GM19099 (cell line): ENCODE measurements around the gene IL21R.
A peak's percentile ranks its signal among the peaks of the same experiment; 100 is the strongest.

Experiments used
- POLR2A ChIP-seq: IDR thresholded peaks from 3 replicates; pipeline ENCODE4 v1.6.1; 2011; ENCODE audit warnings: low read depth; ENCODE audit not compliant: insufficient read length; ENCODE audit errors: extremely low read depth

Gene IL21R

GRCh38 chr16:27441276-27441675 is 39.3 kb downstream of the IL21R start:
- TF ChIP-seq POLR2A, result no peak

DNA sequence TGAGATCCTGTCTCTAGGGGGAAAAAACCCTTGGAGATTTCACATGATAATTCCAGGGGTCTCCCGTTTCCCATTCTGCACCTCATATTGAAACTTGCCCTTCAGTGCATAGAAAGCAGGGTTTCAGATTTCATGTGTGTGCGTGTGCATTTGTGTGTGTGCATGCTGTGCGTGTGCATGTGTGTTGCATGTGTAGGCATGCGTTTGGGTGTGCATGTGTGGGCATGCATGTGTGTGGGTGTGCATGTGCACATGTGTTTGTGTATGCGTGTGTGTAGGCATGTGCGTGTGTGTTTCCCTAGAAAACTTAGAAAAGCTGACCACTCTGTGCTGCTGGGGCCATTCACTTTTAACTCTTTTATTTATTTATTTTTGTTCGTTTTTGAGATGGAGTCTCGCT is 40.0 kb downstream of the IL21R start:
- TF ChIP-seq POLR2A, result no peak

GRCh38 chr16:27444015-27444414 is 42.0 kb downstream of the IL21R start:
- TF ChIP-seq POLR2A, result no peak

- no peak for TF ChIP-seq POLR2A
Observed at GRCh38 chr16:27444470-27444869, 42.5 kb downstream of the IL21R start.

- no peak for TF ChIP-seq POLR2A
Observed at GRCh38 chr16:27445502-27446175, 43.7 kb downstream of the IL21R start.

DNA sequence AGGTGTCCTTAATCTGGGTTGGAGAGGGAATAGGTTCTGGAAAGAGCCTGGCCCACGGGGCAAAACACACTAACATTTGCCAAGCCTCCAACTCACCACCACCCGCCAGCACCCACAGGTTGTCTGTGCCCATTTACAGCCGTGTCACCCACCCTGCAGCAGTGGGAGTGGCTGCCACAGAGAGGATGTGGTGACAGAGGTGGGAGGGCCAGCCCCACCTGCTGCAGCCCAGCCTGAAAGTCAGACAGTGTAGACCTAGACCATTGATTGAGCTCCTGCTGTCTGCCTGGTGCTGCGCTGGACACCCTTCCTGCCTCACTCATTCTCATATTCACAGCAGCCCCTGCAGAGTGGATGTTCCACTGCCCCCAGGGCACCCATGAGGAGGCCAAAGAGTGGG is 44.7 kb downstream of the IL21R start:
- TF ChIP-seq POLR2A, result no peak

DNA sequence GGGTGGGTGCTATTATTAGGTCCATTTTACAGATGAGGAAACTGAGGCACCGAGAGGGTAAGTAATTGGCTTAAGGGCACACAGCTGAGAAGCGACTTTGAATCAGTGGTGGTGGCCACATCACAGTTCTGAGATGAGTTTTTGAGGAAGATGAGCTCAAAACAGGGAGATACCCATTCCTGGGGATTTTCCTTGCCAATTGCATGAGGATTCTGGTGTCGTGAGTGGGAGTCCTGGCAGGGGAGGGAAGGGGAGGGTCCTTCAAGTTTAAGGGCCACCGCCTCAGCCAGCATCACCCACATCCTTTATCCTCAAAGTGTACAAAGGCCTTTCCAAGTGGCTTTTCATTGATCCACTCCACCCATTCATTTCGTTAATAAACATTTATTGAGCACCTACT is 45.3 kb downstream of the IL21R start:
- TF ChIP-seq POLR2A, result no peak

GRCh38 chr16:27448532-27449433 is 46.8 kb downstream of the IL21R start:
- TF ChIP-seq POLR2A, result no peak

GRCh38 chr16:27449434-27450195 is 47.6 kb downstream of the IL21R start:
- peak; percentile 15 for TF ChIP-seq POLR2A

DNA sequence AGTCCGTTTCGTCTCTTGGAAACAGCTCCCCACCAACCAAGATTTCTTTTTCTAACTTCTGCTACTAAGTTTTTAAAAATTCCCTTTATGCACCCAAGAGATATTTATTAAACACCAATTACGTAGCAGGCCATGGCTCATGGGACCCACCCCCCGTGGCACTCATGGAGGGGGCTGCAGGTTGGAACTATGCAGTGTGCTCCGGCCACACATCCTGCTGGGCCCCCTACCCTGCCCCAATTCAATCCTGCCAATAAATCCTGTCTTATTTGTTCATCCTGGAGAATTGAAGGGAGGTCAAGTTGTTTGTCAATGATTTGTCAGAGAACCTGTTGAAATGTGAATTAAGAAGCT is 48.2 kb downstream of the IL21R start:
- no peak for TF ChIP-seq POLR2A

DNA sequence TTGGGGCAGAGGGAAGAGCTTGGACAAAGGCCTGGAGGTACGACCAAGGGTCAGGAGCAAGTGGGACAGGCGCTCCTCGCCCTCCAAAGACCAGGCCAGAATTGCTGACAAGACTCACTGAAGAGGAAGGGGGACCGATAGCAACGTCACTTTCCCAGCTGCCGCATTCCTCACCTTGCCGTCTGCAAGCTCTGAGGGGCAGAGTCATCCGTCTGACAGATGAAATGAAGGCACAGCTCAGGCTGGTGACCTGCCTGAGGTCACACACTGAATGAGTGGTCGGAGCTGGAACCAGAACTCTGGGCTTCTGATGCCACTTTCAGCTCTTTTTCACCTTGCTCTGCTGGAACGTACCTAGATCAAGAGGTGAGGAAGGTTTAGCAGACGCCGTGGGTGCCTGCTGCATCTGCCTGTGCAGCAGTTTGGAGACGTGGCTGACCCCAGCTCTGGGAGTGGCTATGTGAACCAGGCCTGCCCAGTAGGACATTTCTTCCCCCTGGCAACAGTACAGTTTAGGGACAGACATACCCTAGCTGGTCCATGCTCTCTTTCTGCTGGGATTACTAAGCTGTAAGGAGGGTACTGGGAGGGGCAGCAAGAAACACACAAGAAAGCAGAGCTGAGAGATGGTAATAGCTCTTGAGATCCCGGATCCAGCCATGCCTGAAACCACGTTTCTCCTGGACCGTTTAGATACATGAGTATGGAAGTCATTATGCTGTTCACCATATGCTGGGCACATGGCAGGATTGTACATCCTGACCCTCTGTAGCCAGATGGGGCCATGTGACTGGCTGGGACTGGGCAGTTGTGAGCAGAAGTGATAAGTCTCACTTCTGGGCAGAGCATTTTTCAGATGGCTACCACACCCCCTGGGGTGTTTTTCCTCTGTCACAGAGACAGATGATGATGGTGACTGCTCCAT is 50.9 kb downstream of the IL21R start:
- no peak for TF ChIP-seq POLR2A

- no peak for TF ChIP-seq POLR2A
Observed at GRCh38 chr16:27453494-27453825, 51.5 kb downstream of the IL21R start.

GRCh38 chr16:27455700-27456099 is 53.7 kb downstream of the IL21R start:
- TF ChIP-seq POLR2A, result no peak

- TF ChIP-seq POLR2A, result no peak
Observed at GRCh38 chr16:27458258-27458657, 56.3 kb downstream of the IL21R start.
